KMS-11 (cell line): ENCODE measurements around the gene RP2.

ENCODE experiments used
- H2AFZ ChIP-seq: fragments of 200-600 bp; sonication (generic); 2 replicates; pipeline ENCODE4 v1.6.1; 2016; ENCODE audit warnings: antibody characterized with exemption, mixed run types, low read depth
- H3K27ac ChIP-seq: fragments of 200-600 bp; sonication (generic); 2 replicates; pipeline ENCODE4 v1.6.1; 2016; ENCODE audit warnings: mild to moderate bottlenecking, mixed run types
- H3K27me3 ChIP-seq: fragments of 200-600 bp; sonication (generic); 2 replicates; pipeline ENCODE4 v1.6.1; 2017; ENCODE audit warnings: mild to moderate bottlenecking, low read depth, mixed run types, moderate library complexity; ENCODE audit not compliant: insufficient read depth
- H3K36me3 ChIP-seq: fragments of 200-600 bp; sonication (generic); 2 replicates; pipeline ENCODE4 v1.6.1; 2017; ENCODE audit warnings: mild to moderate bottlenecking, mixed run types; ENCODE audit not compliant: insufficient read depth
- H3K4me1 ChIP-seq: fragments of 200-600 bp; sonication (generic); 2 replicates; pipeline ENCODE4 v1.6.1; 2016; ENCODE audit warnings: mild to moderate bottlenecking, low read depth, mixed run types; ENCODE audit not compliant: poor library complexity, severe bottlenecking
- H3K4me2 ChIP-seq: fragments of 200-600 bp; sonication (generic); 2 replicates; pipeline ENCODE4 v1.7.0; 2016; ENCODE audit warnings: mild to moderate bottlenecking, mixed run types
- H3K4me3 ChIP-seq: fragments of 200-600 bp; sonication (generic); IDR thresholded peaks from 2 replicates; pipeline ENCODE4 v1.6.1; 2017; ENCODE audit warnings: low read depth, low read length, mixed read lengths; ENCODE audit not compliant: insufficient read depth
- H3K79me2 ChIP-seq: fragments of 200-600 bp; sonication (generic); 2 replicates; pipeline ENCODE4 v1.6.1; 2016; ENCODE audit warnings: low read depth, mixed run types; ENCODE audit not compliant: insufficient read depth
- H3K9ac ChIP-seq: fragments of 200-600 bp; sonication (generic); 2 replicates; pipeline ENCODE4 v1.6.1; 2016; ENCODE audit warnings: mild to moderate bottlenecking, mixed run types
- H4K20me1 ChIP-seq: fragments of 200-600 bp; sonication (generic); 2 replicates; pipeline ENCODE4 v1.6.1; 2016; ENCODE audit warnings: mild to moderate bottlenecking, mixed run types; ENCODE audit not compliant: insufficient read depth
- CTCF ChIP-seq: fragments of 200-600 bp; sonication (generic); conservative IDR thresholded peaks from 2 replicates; pipeline ENCODE4 v1.6.1; 2017; ENCODE audit warnings: low read depth, mild to moderate bottlenecking, antibody characterized with exemption, low read length, moderate library complexity, mixed read lengths

The RP2 gene

DNA sequence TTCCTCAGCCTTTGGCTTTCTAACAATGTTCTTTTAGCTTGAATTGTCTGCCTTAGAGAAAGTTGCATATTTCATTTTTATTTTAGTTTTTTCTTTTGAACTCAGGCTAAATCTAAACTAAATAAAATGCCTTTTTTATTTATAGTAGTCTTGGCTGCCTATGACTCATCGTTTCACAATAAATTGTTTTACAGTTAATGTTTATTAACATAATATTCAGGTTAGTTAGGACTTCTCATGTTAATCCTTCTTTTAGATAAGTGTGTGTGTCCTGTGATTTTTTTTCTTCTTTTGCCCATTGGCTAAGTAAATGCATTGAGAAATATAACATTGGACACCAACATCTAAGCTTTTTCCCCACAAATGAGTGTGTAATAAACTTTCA is 1.6 kb downstream of the RP2 start:
- Histone ChIP-seq H3K27me3 (no peaks in the 10 kb centered on the region), H3K4me2 (peak overlapping the region; percentile 52), H3K4me1 (peaks cover 17% of the 10 kb centered on the region), H3K4me3 (no peak overlapping the region), H4K20me1 (no peaks in the 10 kb centered on the region), H3K27ac (no peak overlapping the region; the same call in 1 of the 2 replicates), H3K9ac (peak overlapping the region; percentile 64; the same call in 1 of the 2 replicates), H2AFZ (no peak overlapping the region), H3K79me2 (peaks cover 43% of the 10 kb centered on the region; the same call in 1 of the 2 replicates), H3K36me3 (no peaks in the 10 kb centered on the region)
- TF ChIP-seq CTCF: no peak

DNA sequence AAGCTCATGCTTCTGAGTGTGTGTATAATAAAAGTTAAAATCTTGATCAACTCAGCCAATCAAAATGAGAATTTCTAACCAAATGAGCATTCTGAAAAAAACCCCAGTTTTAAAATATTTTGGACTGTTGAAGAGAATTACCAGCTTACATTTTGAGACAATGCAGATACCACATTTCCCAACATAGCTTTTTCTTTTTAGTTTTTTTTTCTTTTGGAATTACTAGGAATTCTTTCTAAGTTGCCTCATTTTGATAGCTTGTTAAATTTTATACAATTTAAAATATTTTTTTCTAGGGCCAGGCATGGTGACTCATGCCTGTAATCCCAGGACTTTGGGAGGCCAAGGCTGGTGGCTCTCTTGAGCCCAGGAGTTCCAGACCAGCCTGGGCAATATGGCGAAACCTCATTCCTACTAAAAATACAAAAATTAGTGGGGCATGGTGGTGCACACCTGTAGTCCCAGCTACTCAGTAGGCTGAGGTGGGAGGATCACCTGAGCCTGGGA is 2.2 kb downstream of the RP2 start:
- H3K79me2 ChIP-seq: peaks cover 43% of the 10 kb centered on the region; the same call in 1 of the 2 replicates
- no peaks in the 10 kb centered on the region for H3K36me3 ChIP-seq
- TF ChIP-seq CTCF: no peak
- peaks cover 17% of the 10 kb centered on the region for H3K4me1 ChIP-seq
- no peaks in the 10 kb centered on the region for H4K20me1 ChIP-seq
- no peak overlapping the region for H3K9ac ChIP-seq
- H3K27me3 ChIP-seq: no peaks in the 10 kb centered on the region
- no peak overlapping the region for H3K4me3 ChIP-seq
- H3K27ac ChIP-seq: no peak overlapping the region
- H3K4me2 ChIP-seq: peak overlapping the region; percentile 52; the same call in 1 of the 2 replicates
- no peak overlapping the region for H2AFZ ChIP-seq

GRCh38 chrX:46840946-46841345 is 4.1 kb downstream of the RP2 start:
- peaks cover 49% of the 10 kb centered on the region; the same call in 1 of the 2 replicates for H3K79me2 ChIP-seq
- H3K4me2 ChIP-seq: no peak overlapping the region
- H3K9ac ChIP-seq: no peak overlapping the region
- H3K4me1 ChIP-seq: peaks cover 17% of the 10 kb centered on the region
- no peaks in the 10 kb centered on the region for H3K27me3 ChIP-seq
- TF ChIP-seq CTCF: no peak
- no peak overlapping the region for H3K27ac ChIP-seq
- H2AFZ ChIP-seq: no peak overlapping the region
- no peak overlapping the region for H3K4me3 ChIP-seq
- H3K36me3 ChIP-seq: no peaks in the 10 kb centered on the region
- no peaks in the 10 kb centered on the region for H4K20me1 ChIP-seq

DNA sequence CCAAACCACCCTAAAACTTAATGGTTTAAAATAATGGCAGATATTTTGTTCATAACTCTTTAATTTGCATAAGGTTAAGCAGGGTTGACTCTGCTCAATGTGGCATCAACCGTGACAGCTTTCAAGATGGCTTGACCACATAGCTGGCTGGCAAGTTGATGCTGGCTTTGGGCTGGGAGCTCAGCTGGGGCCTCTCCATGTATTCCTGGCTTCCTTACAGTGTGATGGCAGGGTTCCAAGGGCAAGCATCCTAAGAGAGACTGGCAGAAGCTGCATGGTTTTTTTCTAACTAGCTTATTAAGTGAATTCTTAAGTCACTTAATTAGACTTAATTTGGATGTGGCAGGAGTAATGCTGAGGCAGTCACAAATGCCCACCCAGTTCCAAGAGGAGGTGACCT is 4.5 kb downstream of the RP2 start:
- no peak overlapping the region for H2AFZ ChIP-seq
- H3K36me3 ChIP-seq: no peaks in the 10 kb centered on the region
- H3K27me3 ChIP-seq: no peaks in the 10 kb centered on the region
- H3K4me1 ChIP-seq: peaks cover 17% of the 10 kb centered on the region
- no peak overlapping the region for H3K4me2 ChIP-seq
- no peak overlapping the region for H3K27ac ChIP-seq
- H3K9ac ChIP-seq: no peak overlapping the region
- no peaks in the 10 kb centered on the region for H4K20me1 ChIP-seq
- TF ChIP-seq CTCF: no peak
- H3K79me2 ChIP-seq: peaks cover 49% of the 10 kb centered on the region; the same call in 1 of the 2 replicates
- H3K4me3 ChIP-seq: no peak overlapping the region
